GM19238 (cell line): ENCODE results near the gene PRPF40B.
"Not testable (repeated sequence)": the region's sequence is repeated elsewhere in the genome, so short reads cannot be mapped to it uniquely, and the experiment has no call there.

ENCODE experiments used
- DNase-seq: peaks from one replicate; pipeline ENCODE4 v3.0.0; 2011; ENCODE audit warnings: low spot score; ENCODE audit not compliant: insufficient read length

Gene PRPF40B

GRCh38 chr12:49609059-49609874 lies 14.1 kb upstream of the PRPF40B start:
- no peak for DNase-seq

DNA sequence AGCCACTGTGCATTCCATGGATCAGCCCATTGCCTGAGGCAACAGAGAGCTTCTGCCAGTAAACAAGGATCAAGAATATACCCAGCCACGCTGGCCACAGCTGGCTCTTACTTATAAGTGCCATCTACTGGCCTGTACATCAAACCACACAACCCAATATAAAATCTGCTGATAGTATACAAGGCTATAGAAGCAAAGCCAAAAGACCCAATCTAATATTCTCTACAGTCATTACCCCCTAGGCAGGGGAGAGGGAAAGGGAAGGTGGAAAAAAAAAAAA lies 13.5 kb upstream of the PRPF40B start:
- no peak for DNase-seq

GRCh38 chr12:49610785-49611184 lies 12.6 kb upstream of the PRPF40B start:
- DNase-seq, result not testable (repeated sequence)

DNA sequence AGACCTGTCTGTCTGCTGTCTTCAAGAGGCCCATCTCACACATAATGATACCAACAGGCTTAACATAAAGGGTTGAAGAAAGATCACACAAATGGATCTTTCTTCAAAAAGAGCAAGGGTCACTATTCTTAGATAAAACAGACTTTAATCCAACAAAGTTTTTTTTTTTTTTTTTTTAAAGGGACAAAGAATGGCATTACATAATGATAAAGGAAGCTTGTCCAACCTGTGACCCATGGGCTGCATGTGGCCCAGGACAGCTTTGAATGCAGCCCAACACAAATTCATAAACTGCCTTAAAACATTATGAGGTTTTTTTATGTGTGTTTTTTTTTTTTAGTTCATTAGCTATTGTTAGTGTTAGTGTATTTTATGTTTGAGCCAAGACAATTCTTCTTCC lies 11.2 kb upstream of the PRPF40B start:
- DNase-seq, result no peak

DNA sequence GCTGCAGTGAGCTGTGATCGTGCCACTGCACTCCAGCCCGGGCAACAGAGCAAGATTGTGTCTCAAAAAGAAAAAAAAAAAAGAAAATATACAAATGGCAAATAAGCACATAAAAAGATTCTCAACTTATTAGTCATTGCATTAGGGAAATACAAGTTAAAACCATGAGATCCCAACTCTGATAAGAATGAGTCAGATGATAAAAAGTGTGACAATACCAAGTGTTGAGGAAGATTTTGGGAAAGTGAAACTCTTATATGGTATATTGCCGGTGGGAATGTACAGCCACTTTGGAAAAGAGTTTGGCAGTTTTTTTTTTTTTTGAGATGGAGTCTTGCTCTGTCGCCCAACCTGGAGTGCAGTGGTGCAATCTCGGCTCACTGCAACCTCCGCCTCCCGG lies 7.6 kb upstream of the PRPF40B start:
- DNase-seq, result no peak

GRCh38 chr12:49616533-49617219 lies 6.7 kb upstream of the PRPF40B start:
- no peak for DNase-seq

DNA sequence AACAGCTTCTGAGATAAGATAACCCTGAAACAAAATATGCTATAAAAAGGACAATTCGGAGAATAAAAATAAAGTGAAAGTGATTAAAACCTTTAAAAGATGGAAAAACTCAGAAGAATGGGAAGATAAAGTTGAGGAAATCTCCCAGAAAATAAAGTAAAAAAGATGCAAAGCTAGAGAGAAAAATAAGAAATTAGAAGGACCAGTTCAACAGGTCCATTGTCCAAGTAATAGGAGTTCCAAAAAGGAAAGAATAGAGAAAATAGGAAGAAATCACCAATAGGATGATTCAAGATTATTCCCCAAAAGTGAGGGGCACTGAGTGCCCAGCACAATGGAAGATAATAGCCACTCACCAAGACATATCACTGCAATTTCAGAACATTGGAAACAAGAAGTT lies 4.8 kb upstream of the PRPF40B start:
- DNase-seq, result no peak

DNA sequence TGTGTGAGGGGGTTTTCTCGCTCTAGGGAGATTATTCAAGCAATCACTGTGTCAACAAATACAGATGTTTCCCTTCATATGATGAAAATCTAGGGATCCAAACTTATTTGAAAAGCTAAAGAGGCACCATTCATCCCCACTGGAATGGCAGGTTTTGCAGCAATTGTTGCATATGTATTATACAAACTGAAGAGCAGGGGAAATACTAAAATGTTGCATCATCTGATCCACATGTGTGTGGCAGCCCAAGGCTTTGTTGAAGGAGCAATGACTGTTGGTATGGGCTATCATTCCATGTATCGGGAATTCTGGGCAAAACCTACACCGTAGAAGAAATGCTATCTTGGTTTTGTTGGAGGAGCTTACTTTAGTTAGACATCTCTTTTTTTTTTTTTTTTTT lies 4.1 kb upstream of the PRPF40B start:
- DNase-seq, result no peak

DNA sequence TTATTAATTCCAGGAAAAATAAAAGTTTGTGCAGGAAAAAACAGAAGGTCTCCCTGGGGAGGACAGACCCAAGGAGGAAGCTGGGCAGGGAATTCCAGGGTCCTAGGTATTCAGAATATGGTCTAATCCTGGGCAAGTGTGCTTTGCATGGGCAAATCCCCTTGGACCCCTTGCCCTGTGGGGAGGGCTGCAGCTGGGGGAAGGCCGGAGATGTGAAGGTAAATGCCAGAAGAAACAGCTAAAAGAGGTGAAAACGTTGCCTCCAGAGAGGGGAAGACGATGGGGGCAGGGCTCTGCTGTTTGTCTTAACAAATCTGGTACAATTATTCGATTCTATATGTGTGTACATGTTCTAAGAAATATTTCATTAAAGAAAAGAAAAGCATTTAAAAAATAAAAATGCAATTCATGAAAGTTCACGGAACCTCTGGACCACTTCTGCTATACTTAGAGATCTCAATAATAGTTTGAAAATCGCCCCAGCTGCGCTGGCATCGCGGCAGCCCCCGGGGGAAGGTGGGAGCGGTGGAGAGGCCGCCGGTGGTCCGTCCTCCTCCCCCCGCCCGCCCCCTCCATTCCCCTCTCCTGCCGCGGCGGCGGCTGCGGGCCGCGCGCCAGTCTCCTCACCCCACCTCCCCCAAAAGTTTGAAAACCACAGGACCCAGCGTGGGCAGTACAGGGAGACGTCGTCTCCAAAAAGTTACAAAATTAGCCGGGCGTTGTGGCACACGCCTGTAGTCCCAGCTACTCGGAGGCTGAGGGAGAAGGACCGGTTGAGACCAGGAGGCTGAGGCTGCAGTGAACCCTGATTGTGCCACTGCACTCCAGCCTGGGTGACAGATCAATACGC lies 1.5 kb upstream of the PRPF40B start:
- no peak for DNase-seq

DNA sequence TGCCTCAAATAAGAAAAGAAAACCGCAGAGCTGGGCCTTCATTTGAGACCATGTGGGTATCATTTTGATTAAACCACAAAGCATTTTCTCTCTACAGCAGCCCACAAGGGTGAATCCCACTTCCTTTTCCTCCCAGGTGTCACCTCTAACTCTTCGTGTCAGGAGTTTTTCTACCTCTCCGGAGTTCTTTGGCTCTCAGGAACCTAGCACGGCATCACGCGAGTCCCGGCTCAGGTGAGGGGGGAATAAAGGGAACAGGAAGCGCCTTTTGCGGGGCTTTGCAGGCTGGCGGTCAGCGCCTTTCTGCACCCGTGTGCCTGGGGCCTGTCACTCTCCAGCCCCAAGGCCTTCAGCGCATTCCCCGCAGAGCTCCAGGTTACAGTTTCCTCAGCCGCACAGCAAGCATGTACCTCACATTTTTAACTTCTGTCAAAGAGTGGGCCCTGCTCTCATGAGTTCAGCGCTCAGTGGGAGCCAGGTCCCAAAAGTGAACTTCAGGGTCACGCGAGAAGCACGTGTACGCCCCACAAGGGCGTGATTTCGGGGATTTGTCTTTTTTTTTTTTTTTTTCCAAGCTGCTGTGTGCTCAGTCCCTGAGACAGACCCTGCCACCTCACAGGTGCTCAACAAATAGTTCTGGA lies 740 bp upstream of the PRPF40B start:
- peak; percentile 51 for DNase-seq

- no peak for DNase-seq
Measured at GRCh38 chr12:49624921-49625577, 1.7 kb downstream of the PRPF40B start.

- no peak for DNase-seq
Measured at GRCh38 chr12:49626169-49626835, 2.9 kb downstream of the PRPF40B start.

DNA sequence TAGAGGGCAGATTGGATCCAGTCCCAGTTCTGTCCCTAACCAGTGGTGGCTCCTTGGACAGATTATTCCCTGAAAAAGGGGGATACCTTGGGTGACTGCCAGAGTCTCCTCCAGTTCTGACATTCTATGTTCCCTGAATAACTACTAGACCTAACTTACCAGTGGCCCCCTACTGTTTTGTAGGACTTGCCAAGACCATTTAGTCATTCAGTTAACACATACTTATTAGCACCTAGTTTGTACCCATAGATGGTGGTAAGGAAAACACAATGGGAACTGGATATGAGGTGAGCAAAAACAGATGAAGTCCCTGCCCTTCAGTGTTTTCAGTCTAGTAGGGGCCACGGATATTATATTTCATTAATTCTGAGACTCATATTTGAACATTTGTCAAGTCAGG lies 3.5 kb downstream of the PRPF40B start:
- DNase-seq, result no peak

- DNase-seq, result no peak
Measured at GRCh38 chr12:49627752-49628360, 4.5 kb downstream of the PRPF40B start.

DNA sequence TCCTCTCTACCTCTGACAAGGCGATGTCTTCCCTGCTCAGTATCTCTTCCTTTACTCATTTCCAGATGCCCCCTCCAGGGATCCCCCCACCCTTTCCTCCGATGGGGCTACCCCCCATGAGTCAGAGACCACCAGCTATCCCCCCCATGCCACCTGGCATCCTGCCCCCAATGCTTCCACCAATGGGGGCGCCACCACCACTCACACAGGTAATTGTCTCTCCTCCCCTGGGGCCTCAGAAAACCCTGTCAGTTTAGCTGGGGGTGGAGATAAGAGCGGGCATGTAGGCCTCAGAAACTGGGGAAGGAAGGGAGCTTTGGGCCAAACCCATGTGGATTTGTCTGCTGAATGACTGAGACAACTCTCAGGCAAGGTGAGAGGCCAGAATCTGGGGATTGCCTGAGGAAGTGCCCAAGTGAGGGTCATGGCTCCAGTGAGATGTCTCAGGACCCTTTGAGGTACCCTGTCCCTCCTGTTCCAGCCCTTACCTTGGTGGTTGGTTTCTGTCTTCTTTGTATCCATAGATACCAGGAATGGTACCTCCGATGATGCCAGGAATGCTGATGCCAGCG lies 8.1 kb downstream of the PRPF40B start:
- no peak for DNase-seq

GRCh38 chr12:49632401-49632800 lies 9.0 kb downstream of the PRPF40B start:
- no peak for DNase-seq

GRCh38 chr12:49632986-49633702 lies 9.8 kb downstream of the PRPF40B start:
- no peak for DNase-seq

DNA sequence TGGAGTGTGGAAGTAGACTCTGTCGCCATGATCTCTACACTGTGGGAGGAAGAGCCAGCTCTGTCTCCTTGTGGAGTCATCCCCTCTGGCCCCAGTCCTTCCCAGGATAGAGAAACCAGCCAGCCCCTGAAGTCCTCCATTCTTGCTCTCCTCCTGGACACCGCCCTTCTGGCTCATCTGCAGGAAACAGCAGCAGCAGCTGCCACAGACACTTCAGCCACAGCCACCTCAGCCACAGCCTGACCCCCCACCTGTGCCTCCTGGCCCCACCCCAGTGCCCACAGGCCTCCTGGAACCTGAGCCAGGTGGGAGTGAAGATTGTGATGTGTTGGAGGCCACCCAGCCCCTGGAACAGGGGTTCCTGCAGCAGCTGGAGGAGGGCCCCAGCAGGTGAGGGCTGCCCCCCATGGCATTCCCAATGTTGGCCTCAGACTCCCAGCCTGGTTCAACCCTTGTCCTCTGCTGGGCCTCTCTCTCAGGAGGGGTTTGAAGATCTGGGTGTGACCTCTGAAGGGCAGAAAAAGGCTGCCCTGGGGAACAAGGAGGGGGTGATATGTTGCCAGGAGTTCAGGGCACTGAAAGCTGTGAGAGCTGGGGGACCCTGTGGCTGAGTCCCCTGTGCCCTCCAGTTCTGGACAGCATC lies 10.5 kb downstream of the PRPF40B start:
- no peak for DNase-seq

GRCh38 chr12:49635036-49635435 lies 11.7 kb downstream of the PRPF40B start:
- no peak for DNase-seq
